ENCODE data around the gene ATXN2.

The ATXN2 gene

GRCh38 chr12:111427417-111428074, 171.6 kb downstream of the ATXN2 start:
- peak overlapping the region; percentile 67 for H3K4me3 Mint-ChIP-seq
- no peaks in the 10 kb centered on the region for H3K27me3 Mint-ChIP-seq
- no peaks in the 10 kb centered on the region for H3K9me3 Mint-ChIP-seq
- H3K27ac Mint-ChIP-seq, result peak overlapping the region; percentile 82
- H3K4me1 Mint-ChIP-seq (ENCODE audit: low read depth), result peaks cover 88% of the 10 kb centered on the region
- H3K36me3 Mint-ChIP-seq (ENCODE audit: low read depth), result peaks cover 36% of the 10 kb centered on the region

GRCh38 chr12:111426344-111427185, 172.6 kb downstream of the ATXN2 start:
- no peaks in the 10 kb centered on the region for H3K9me3 Mint-ChIP-seq
- peaks cover 31% of the 10 kb centered on the region for H3K36me3 Mint-ChIP-seq (ENCODE audit: low read depth)
- H3K4me3 Mint-ChIP-seq, result peak overlapping the region; percentile 59
- H3K27ac Mint-ChIP-seq, result peak overlapping the region; percentile 64
- peaks cover 86% of the 10 kb centered on the region for H3K4me1 Mint-ChIP-seq (ENCODE audit: low read depth)
- no peaks in the 10 kb centered on the region for H3K27me3 Mint-ChIP-seq

GRCh38 chr12:111425655-111426054, 173.5 kb downstream of the ATXN2 start:
- Mint-ChIP-seq H3K27me3 (no peaks in the 10 kb centered on the region), H3K27ac (peak overlapping the region; percentile 64), H3K36me3 (ENCODE audit: low read depth) (peaks cover 33% of the 10 kb centered on the region), H3K4me1 (ENCODE audit: low read depth) (peaks cover 82% of the 10 kb centered on the region), H3K4me3 (peak overlapping the region; percentile 28), H3K9me3 (no peaks in the 10 kb centered on the region)

GRCh38 chr12:111424793-111425251, 174.3 kb downstream of the ATXN2 start:
- Mint-ChIP-seq H3K27ac (peak overlapping the region; percentile 64), H3K36me3 (ENCODE audit: low read depth) (peaks cover 36% of the 10 kb centered on the region), H3K9me3 (no peaks in the 10 kb centered on the region), H3K27me3 (no peaks in the 10 kb centered on the region), H3K4me1 (ENCODE audit: low read depth) (peaks cover 77% of the 10 kb centered on the region), H3K4me3 (no peak overlapping the region)

- H3K9me3 Mint-ChIP-seq, result no peaks in the 10 kb centered on the region
- H3K27me3 Mint-ChIP-seq, result no peaks in the 10 kb centered on the region
- H3K27ac Mint-ChIP-seq, result peak overlapping the region; percentile 64
- H3K36me3 Mint-ChIP-seq (ENCODE audit: low read depth), result peaks cover 40% of the 10 kb centered on the region
- no peak overlapping the region for H3K4me3 Mint-ChIP-seq
- peaks cover 72% of the 10 kb centered on the region for H3K4me1 Mint-ChIP-seq (ENCODE audit: low read depth)
Measured at GRCh38 chr12:111424189-111424792, 174.8 kb downstream of the ATXN2 start.

GRCh38 chr12:111420494-111420893, 178.6 kb downstream of the ATXN2 start:
- Mint-ChIP-seq H3K4me3 (no peak overlapping the region), H3K4me1 (ENCODE audit: low read depth) (peaks cover 44% of the 10 kb centered on the region), H3K36me3 (ENCODE audit: low read depth) (peaks cover 38% of the 10 kb centered on the region), H3K27ac (no peak overlapping the region), H3K27me3 (no peaks in the 10 kb centered on the region), H3K9me3 (no peaks in the 10 kb centered on the region)

- Mint-ChIP-seq H3K27me3 (no peaks in the 10 kb centered on the region), H3K4me3 (no peak overlapping the region), H3K27ac (no peak overlapping the region), H3K36me3 (ENCODE audit: low read depth) (peaks cover 43% of the 10 kb centered on the region), H3K9me3 (no peaks in the 10 kb centered on the region), H3K4me1 (ENCODE audit: low read depth) (peaks cover 41% of the 10 kb centered on the region)
Measured at GRCh38 chr12:111419784-111420183, 179.3 kb downstream of the ATXN2 start.

GRCh38 chr12:111418594-111418880, 180.6 kb downstream of the ATXN2 start:
- H3K27me3 Mint-ChIP-seq, result no peaks in the 10 kb centered on the region
- peaks cover 43% of the 10 kb centered on the region for H3K4me1 Mint-ChIP-seq (ENCODE audit: low read depth)
- H3K36me3 Mint-ChIP-seq (ENCODE audit: low read depth), result peaks cover 50% of the 10 kb centered on the region
- H3K9me3 Mint-ChIP-seq, result no peaks in the 10 kb centered on the region
- H3K27ac Mint-ChIP-seq, result no peak overlapping the region
- no peak overlapping the region for H3K4me3 Mint-ChIP-seq

- no peak overlapping the region for H3K4me3 Mint-ChIP-seq
- no peak overlapping the region for H3K27ac Mint-ChIP-seq
- no peaks in the 10 kb centered on the region for H3K9me3 Mint-ChIP-seq
- H3K4me1 Mint-ChIP-seq (ENCODE audit: low read depth), result peaks cover 47% of the 10 kb centered on the region
- no peaks in the 10 kb centered on the region for H3K27me3 Mint-ChIP-seq
- peaks cover 54% of the 10 kb centered on the region for H3K36me3 Mint-ChIP-seq (ENCODE audit: low read depth)
Measured at GRCh38 chr12:111417784-111418593, 181.1 kb downstream of the ATXN2 start.

GRCh38 chr12:111417290-111417689, 181.8 kb downstream of the ATXN2 start:
- Mint-ChIP-seq H3K36me3 (ENCODE audit: low read depth) (peaks cover 57% of the 10 kb centered on the region), H3K4me3 (no peak overlapping the region), H3K27ac (no peak overlapping the region), H3K4me1 (ENCODE audit: low read depth) (peaks cover 51% of the 10 kb centered on the region), H3K27me3 (no peaks in the 10 kb centered on the region), H3K9me3 (no peaks in the 10 kb centered on the region)

GRCh38 chr12:111414711-111415252, 184.3 kb downstream of the ATXN2 start:
- no peaks in the 10 kb centered on the region for H3K27me3 Mint-ChIP-seq
- H3K9me3 Mint-ChIP-seq, result no peaks in the 10 kb centered on the region
- peaks cover 42% of the 10 kb centered on the region for H3K36me3 Mint-ChIP-seq (ENCODE audit: low read depth)
- H3K4me1 Mint-ChIP-seq (ENCODE audit: low read depth), result peaks cover 60% of the 10 kb centered on the region
- H3K27ac Mint-ChIP-seq, result no peak overlapping the region
- no peak overlapping the region for H3K4me3 Mint-ChIP-seq

- peaks cover 43% of the 10 kb centered on the region for H3K36me3 Mint-ChIP-seq (ENCODE audit: low read depth)
- H3K9me3 Mint-ChIP-seq, result no peaks in the 10 kb centered on the region
- H3K27ac Mint-ChIP-seq, result peak overlapping the region; percentile 65
- peaks cover 72% of the 10 kb centered on the region for H3K4me1 Mint-ChIP-seq (ENCODE audit: low read depth)
- no peak overlapping the region for H3K4me3 Mint-ChIP-seq
- H3K27me3 Mint-ChIP-seq, result no peaks in the 10 kb centered on the region
Measured at GRCh38 chr12:111413442-111414086, 185.6 kb downstream of the ATXN2 start.

GRCh38 chr12:111412830-111413441, 186.2 kb downstream of the ATXN2 start:
- Mint-ChIP-seq H3K36me3 (ENCODE audit: low read depth) (peaks cover 43% of the 10 kb centered on the region), H3K4me1 (ENCODE audit: low read depth) (peaks cover 79% of the 10 kb centered on the region), H3K4me3 (peak overlapping the region; percentile 5), H3K27ac (peak overlapping the region; percentile 74), H3K27me3 (no peaks in the 10 kb centered on the region), H3K9me3 (no peaks in the 10 kb centered on the region)

Measured in stimulated activated naive CD8-positive, alpha-beta T cell treated with anti-CD3 and anti-CD28 coated beads, Interleukin-15, Interleukin-2, amounts not matched to agents 100 ng/mL and 50 ng/mL, for 24 hours (primary cell).